Measurements from ENCODE around the gene TAC1.

GRCh38 chr7:97733276-97734161, 1.6 kb downstream of the TAC1 start:
- peak; percentile 20 for TF ChIP-seq EZH2 (IDR thresholded peaks at IDR 0.05; ENCODE audit: low read length, missing control alignments)
- no peak for TF ChIP-seq CTCF (conservative IDR thresholded peaks at IDR 0.05 in 1 of 2, IDR thresholded peaks at IDR 0.05 in 1 of 2; ENCODE audit: low read depth in 1 of 2, low read length in 2 of 2)

Measured in fibroblast of lung (primary cell).